Adipocyte (in vitro differentiated cells): Measurements from ENCODE around the gene FOCAD.
A peak's percentile ranks its signal among the peaks of the same experiment; 100 is the strongest.
"Not testable (repeated sequence)": the region's sequence is repeated elsewhere in the genome, so short reads cannot be mapped to it uniquely, and the experiment has no call there.

Experiments
- DNase-seq: peaks from one replicate; pipeline ENCODE4 v3.0.0-alpha.2; 2015; ENCODE audit warnings: low read depth
- H3K27me3 ChIP-seq: replicated peaks from 2 replicates; pipeline ENCODE4 v1.7.0; 2013; ENCODE audit warnings: mild to moderate bottlenecking, low read length, moderate library complexity; ENCODE audit not compliant: control insufficient read depth, insufficient read depth
- H3K36me3 ChIP-seq: 2 replicates; pipeline ENCODE4 v1.7.0; 2013; ENCODE audit warnings: low read length, mild to moderate bottlenecking, moderate library complexity; ENCODE audit not compliant: control insufficient read depth, insufficient read depth, severe bottlenecking
- H3K4me1 ChIP-seq: 2 replicates; pipeline ENCODE4 v1.7.0; 2013; ENCODE audit warnings: mild to moderate bottlenecking, low read length, moderate library complexity; ENCODE audit not compliant: control insufficient read depth, insufficient read depth
- H3K4me3 ChIP-seq: 2 replicates; pipeline ENCODE4 v1.7.0; 2013; ENCODE audit warnings: mild to moderate bottlenecking, low read length, moderate library complexity
- H3K9ac ChIP-seq: 2 replicates; pipeline ENCODE4 v1.7.0; 2013; ENCODE audit warnings: mild to moderate bottlenecking, low read length, moderate library complexity
- H3K9me3 ChIP-seq: 2 replicates; pipeline ENCODE4 v1.7.0; 2013; ENCODE audit warnings: mild to moderate bottlenecking, low read length, moderate library complexity; ENCODE audit not compliant: control insufficient read depth

FOCAD gene

GRCh38 chr9:20658246-20658667, 25.8 kb upstream of the FOCAD start:
- H3K36me3 ChIP-seq, H3K9me3 ChIP-seq, H3K27me3 ChIP-seq, H3K4me1 ChIP-seq, DNase-seq: not testable (repeated sequence)
- Histone ChIP-seq H3K4me3 (peak overlapping the region; percentile 79), H3K9ac (peak overlapping the region; percentile 17)

DNA sequence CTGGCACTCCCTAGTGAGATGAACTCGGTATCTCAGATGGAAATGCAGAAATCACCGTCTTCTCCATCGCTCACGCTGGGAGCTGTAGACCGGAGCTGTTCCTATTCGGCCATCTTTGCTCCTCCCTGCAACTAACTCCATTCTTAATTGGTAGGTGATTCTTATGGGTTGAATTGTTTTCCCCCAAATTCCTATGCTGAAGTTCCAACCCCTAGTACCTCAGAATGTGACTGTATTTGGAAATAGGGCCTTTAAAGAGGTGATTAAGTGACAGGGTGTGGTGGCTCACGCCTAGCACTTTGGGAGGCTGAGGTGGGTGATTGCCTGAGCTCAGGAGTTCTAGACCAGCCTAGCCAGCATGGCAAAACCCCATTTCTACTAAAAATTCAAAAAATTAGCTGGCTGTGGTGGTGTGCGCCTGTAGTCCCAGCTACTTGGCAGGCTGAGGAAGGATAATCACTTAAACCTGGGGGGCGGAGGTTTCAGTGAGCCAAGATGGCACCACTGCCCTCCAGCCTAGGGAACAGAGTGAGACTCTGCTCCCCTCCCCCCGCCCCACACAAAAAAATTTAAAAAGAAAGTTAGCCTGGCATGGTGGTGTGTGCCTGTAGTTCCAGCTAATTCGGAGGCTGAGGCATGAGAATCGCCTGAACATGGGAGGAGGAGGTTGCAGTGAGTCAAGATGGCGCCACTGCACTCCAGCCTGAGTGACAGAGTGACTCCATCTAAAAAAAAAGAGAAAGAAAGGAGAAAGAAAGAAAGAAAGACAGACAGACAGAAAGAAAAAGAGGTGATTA, 25.2 kb upstream of the FOCAD start:
- no peak for DNase-seq
- Histone ChIP-seq H3K9me3 (peaks cover 4% of the 10 kb centered on the region), H3K4me3 (peak overlapping the region; percentile 79), H3K36me3 (no peaks in the 10 kb centered on the region), H3K9ac (peak overlapping the region; percentile 17), H3K4me1 (no peaks in the 10 kb centered on the region), H3K27me3 (no peaks in the 10 kb centered on the region)

DNA sequence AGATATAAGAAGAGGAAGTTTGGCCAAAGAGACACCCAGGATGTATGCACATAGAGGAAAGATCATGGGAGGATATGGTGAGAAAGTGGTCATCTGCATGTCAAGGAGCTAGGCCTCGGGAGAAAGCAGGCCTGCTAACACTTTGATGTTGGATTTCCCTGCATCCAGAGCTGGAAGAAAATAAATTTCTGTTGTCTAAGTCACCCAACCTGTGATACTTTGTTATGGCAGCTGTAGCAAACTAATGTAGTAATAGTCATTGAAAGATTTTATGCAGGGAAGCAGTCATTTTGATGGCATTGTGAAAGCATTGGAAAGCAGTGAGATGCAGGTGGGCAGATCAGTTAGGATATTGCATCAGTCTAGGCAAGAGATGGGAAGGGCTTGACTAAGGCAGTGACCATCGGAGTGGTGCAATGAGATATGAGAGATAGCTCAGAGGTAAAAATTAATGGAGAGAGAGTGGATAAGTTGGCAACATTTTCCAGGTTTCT, 24.5 kb upstream of the FOCAD start:
- DNase-seq = no peak
- Histone ChIP-seq H3K9me3 (peaks cover 3% of the 10 kb centered on the region), H3K9ac (no peak overlapping the region), H3K36me3 (no peaks in the 10 kb centered on the region), H3K4me3 (peak overlapping the region; percentile 79), H3K4me1 (no peaks in the 10 kb centered on the region), H3K27me3 (no peaks in the 10 kb centered on the region)

DNA sequence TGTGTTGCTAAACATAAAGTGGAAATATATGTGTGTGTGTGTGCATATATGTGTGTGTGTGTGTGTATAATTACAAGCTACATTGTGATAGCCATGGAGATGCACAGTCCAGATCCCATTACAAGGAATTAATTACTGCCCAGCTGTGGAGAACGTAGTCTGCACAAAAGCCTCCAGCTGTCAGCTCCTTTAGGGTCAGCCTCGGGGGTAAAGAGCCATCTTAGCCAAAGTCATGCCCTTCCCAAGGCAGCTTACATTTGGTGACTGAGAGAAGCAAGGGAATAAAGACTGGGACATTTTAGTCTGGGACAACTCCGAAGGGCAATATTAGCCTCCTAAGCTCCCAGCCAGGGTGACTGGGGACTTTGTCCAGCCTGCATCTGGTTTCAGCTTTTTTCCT, 21.9 kb upstream of the FOCAD start:
- DNase-seq = no peak
- H3K27me3 ChIP-seq = no peaks in the 10 kb centered on the region
- H3K9ac ChIP-seq = no peak overlapping the region
- H3K4me3 ChIP-seq = no peak overlapping the region
- H3K9me3 ChIP-seq = no peaks in the 10 kb centered on the region
- no peaks in the 10 kb centered on the region for H3K36me3 ChIP-seq
- H3K4me1 ChIP-seq = no peaks in the 10 kb centered on the region

- H3K36me3 ChIP-seq = no peaks in the 10 kb centered on the region
- no peaks in the 10 kb centered on the region for H3K4me1 ChIP-seq
- H3K9ac ChIP-seq = no peak overlapping the region
- H3K4me3 ChIP-seq = no peak overlapping the region
- no peak for DNase-seq
- H3K27me3 ChIP-seq = no peaks in the 10 kb centered on the region
- H3K9me3 ChIP-seq = no peaks in the 10 kb centered on the region
These were observed 20.9 kb upstream of the FOCAD start for GRCh38 chr9:20663133-20663532.

DNA sequence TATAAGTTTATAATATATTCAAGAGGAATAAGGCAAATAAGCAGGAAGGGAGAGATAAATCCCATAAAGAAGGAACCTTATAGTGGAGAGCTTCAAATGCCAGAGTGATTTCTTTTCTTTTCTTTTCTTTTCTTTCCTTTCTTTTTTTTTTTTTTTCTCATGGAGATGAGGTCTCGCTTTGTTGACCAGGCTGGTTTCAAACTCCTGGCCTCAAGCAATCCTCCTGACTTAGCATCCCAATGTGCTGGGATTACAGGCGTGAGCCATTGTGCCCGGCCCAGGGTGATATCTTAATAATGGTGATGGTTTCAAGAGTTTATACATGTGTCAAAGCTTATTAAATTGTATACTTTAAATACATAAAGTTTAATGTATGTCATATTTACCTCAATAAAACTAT, 19.6 kb upstream of the FOCAD start:
- DNase-seq = no peak
- H3K9ac ChIP-seq = no peak overlapping the region
- H3K9me3 ChIP-seq = no peaks in the 10 kb centered on the region
- no peaks in the 10 kb centered on the region for H3K27me3 ChIP-seq
- H3K36me3 ChIP-seq = no peaks in the 10 kb centered on the region
- H3K4me3 ChIP-seq = no peak overlapping the region
- H3K4me1 ChIP-seq = no peaks in the 10 kb centered on the region

- H3K27me3 ChIP-seq = no peaks in the 10 kb centered on the region
- no peaks in the 10 kb centered on the region for H3K4me1 ChIP-seq
- no peak for DNase-seq
- H3K9ac ChIP-seq = no peak overlapping the region
- no peaks in the 10 kb centered on the region for H3K9me3 ChIP-seq
- no peaks in the 10 kb centered on the region for H3K36me3 ChIP-seq
- H3K4me3 ChIP-seq = no peak overlapping the region
These were observed 13.7 kb upstream of the FOCAD start for GRCh38 chr9:20670395-20670794.

DNA sequence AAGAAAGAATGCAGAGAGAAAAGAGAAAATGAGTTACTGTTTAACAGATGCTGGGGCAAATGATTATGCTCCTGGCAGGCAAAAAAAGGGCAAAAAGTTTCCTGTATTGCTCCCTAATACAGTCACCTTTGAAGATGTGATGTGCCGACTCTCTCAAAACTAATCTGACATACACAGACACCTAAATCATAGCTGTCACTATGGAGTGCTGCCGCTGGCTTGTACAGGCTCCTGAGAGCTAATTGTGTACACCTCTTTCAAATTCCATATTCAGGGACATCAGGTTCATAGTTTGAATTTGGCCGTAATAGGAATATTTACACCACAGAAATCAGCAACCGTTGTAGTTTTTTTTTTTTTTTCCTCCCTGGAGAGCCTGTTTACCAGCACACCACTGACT, 12.4 kb upstream of the FOCAD start:
- Histone ChIP-seq H3K36me3 (no peaks in the 10 kb centered on the region), H3K4me3 (no peak overlapping the region), H3K9ac (no peak overlapping the region), H3K9me3 (no peaks in the 10 kb centered on the region), H3K27me3 (no peaks in the 10 kb centered on the region), H3K4me1 (no peaks in the 10 kb centered on the region)
- DNase-seq = no peak

DNA sequence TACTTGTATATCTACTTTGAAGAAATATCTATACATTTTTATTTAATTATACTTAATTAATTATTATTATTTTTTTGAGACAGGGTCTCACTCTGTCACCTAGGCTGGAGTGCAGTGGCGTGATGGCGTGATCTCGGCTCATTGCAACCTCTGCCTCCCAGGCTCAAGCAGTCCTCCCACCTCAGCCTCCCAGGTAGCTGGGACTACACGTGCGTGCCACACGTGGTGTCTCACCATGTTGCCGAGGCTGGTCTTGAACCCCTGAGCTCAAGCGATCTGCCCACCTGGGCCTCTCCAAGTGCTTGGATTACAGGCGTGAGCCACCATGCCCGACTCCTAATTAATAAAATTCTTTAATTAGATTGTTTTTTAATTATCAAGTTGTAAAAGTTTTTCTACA, 10.5 kb upstream of the FOCAD start:
- H3K4me3 ChIP-seq, H3K36me3 ChIP-seq, H3K9me3 ChIP-seq, H3K9ac ChIP-seq, DNase-seq, H3K4me1 ChIP-seq, H3K27me3 ChIP-seq: not testable (repeated sequence)

DNA sequence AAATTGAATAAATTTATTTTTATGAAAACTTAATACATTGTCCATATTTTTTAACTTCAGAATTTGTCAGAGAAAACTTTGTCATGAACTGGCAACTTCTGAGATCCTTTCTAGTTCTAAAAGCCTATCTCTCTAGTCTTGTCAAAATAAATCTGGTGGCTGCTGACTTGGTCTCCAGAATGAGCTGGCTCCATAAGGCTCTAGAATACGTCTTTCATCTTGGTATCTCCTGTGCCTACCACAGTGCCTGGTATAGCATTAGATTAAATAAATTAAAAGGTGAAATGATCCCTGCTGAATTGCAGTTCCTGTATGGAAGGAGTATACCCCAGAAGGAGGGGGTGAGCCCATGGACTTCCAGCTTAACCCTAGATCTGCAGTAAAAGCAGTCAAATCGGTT, 2.6 kb upstream of the FOCAD start:
- Histone ChIP-seq H3K4me3 (no peak overlapping the region), H3K9me3 (no peaks in the 10 kb centered on the region), H3K9ac (no peak overlapping the region), H3K4me1 (peaks cover 36% of the 10 kb centered on the region), H3K36me3 (no peaks in the 10 kb centered on the region), H3K27me3 (no peaks in the 10 kb centered on the region)
- no peak for DNase-seq

- peak overlapping the region; percentile 85 for H3K9ac ChIP-seq
- H3K9me3 ChIP-seq = no peaks in the 10 kb centered on the region
- peak; percentile 88 for DNase-seq
- peaks cover 47% of the 10 kb centered on the region for H3K4me1 ChIP-seq
- H3K4me3 ChIP-seq = peak overlapping the region; percentile 94
- no peaks in the 10 kb centered on the region for H3K36me3 ChIP-seq
- H3K27me3 ChIP-seq = no peaks in the 10 kb centered on the region
These were observed 566 bp upstream of the FOCAD start for GRCh38 chr9:20683351-20684034.
